Transverse colon (tissue), 4 donors: ENCODE measurements around the gene RASAL1. TPM values are rescaled to one million over a fixed set of nuclear protein-coding genes. Genes with fewer than 3 reads are reported as not detected.

Experiments used
- DNase-seq: peaks from one replicate; pipeline ENCODE4 v3.0.0-alpha.2; 2019
- H3K27ac ChIP-seq, 4 donors: fragments of 200-600 bp; sonication (generic); 2 replicates each; pipeline ENCODE4 v1.5.1; 2016 to 2018; ENCODE audit warnings: inconsistent platforms in 4 of 4
- H3K27me3 ChIP-seq: fragments of 200-600 bp; sonication (generic); 2 replicates; pipeline ENCODE4 v1.5.1; 2017; ENCODE audit warnings: inconsistent platforms
- H3K36me3 ChIP-seq, 4 donors: fragments of 200-600 bp; sonication (generic); 2 replicates each; pipeline ENCODE4 v1.5.1; 2017 to 2019; ENCODE audit warnings: inconsistent platforms in 4 of 4
- H3K4me1 ChIP-seq, 4 donors: fragments of 200-600 bp; sonication (generic); 2 replicates each; pipeline ENCODE4 v1.5.1; 2017 to 2020; ENCODE audit warnings: inconsistent platforms in 4 of 4
- H3K4me3 ChIP-seq, 4 donors: fragments of 200-600 bp; sonication (generic); 1 replicate in 1 of 4; 2 replicates in 3 of 4; pipeline versions ENCODE4 v1.5.1 to v1.6.1; 2017 to 2019; ENCODE audit warnings: inconsistent platforms in 4 of 4
- H3K9me3 ChIP-seq, 2 donors: fragments of 200-600 bp; sonication (generic); 2 replicates each; pipeline ENCODE4 v1.5.1; 2017 to 2019; ENCODE audit warnings: inconsistent platforms in 2 of 2
- CTCF ChIP-seq, 5 experiments: fragments of 200-600 bp in 3 of 5; fragments of 450-650 bp in 2 of 5; sonication (generic) in 3 of 5; IDR thresholded peaks; 1 replicate in 2 of 5; 2 replicates in 3 of 5; pipeline ENCODE4 v1.5.1; 2016 to 2017; ENCODE audit warnings: antibody characterized with exemption in 5 of 5, inconsistent platforms in 3 of 5, mild to moderate bottlenecking in 2 of 5, moderate library complexity in 1 of 5
- EP300 ChIP-seq: sonication (generic); formaldehyde crosslinking; IDR thresholded peaks from one replicate; pipeline ENCODE4 v1.6.1; 2017; ENCODE audit warnings: antibody characterized with exemption, low read depth
- POLR2A ChIP-seq: fragments of 450-650 bp; IDR thresholded peaks from one replicate; pipeline ENCODE4 v1.6.1; 2016; ENCODE audit warnings: antibody characterized with exemption, mild to moderate bottlenecking, moderate library complexity
- POLR2AphosphoS5 ChIP-seq, 3 donors: sonication (generic); formaldehyde crosslinking; IDR thresholded peaks; one replicate each; pipeline ENCODE4 v1.6.1; 2016; ENCODE audit warnings: antibody characterized with exemption in 3 of 3
- WGBS, 2 donors: methylation state at CpG; one replicate each; pipeline ENCODE4 v1.1.5; 2018; ENCODE audit warnings: low coverage in 1 of 2; 5-methylcytosine and 5-hydroxymethylcytosine counted together
- in situ Hi-C, 4 donors: fragments of 200-750 bp; cut with MboI; loops; one replicate each; pipeline versions ENCODE4 v1.15.0 to v1.15.1; 2017; ENCODE audit warnings: low sequenced_read_pairs in 3 of 4, low pct_ligation_motif_present in 1 of 4, low pct_unique_long_range_greater_than_20kb in 1 of 4
- intact Hi-C: fragments of 100-400 bp; cut with DNase I; formaldehyde crosslinking; loops from one replicate; pipeline ENCODE4 v1.15.1; 2023; ENCODE audit warnings: low total_unique reads
- total RNA-seq, 4 donors: library from RNA; depleted of rRNA; stranded (reverse); fragments of >200 nt; gene quantifications; one replicate each; pipeline ENCODE4 v1.1.0, GENCODE V29; 2016

Gene RASAL1
- total RNA-seq, 4 donors from 2014 or later: 1.9 to 38.2 (median 4.9) TPM

- Histone ChIP-seq H3K4me3 (no peak overlapping the region), H3K4me1 (peaks cover 8 to 28% (median 26%) of the 10 kb centered on the region in 4 donors), H3K36me3 (peaks cover 0 to 25% (median 12%) of the 10 kb centered on the region in 4 donors), H3K9me3 (no peaks in the 10 kb centered on the region), H3K27me3 (no peaks in the 10 kb centered on the region), H3K27ac (no peak overlapping the region)
- DNase-seq: no peak
- in situ Hi-C loops: loop anchor here in 1 of 4 donors (25.0 kb wide), 1 partner anchor 154 kb away; the partner anchor contains the start of gene SLC8B1
- no peak for TF ChIP-seq POLR2AphosphoS5 (IDR thresholded peaks at IDR 0.05)
- no peak for TF ChIP-seq POLR2A
- no peak for TF ChIP-seq EP300
- TF ChIP-seq CTCF (IDR thresholded peaks at IDR 0.05): no peak
- 80 to 92% methylated on average over 1 to 11 of the region's 11 CpGs for WGBS, 2 donors
- intact Hi-C loops: no loop called here
These were observed 47.5 kb upstream of the RASAL1 start for GRCh38 chr12:113183030-113183589.

GRCh38 chr12:113181975-113182374 lies 46.4 kb upstream of the RASAL1 start:
- H3K4me1 ChIP-seq: peaks cover 6 to 24% (median 21%) of the 10 kb centered on the region in 4 donors

GRCh38 chr12:113180333-113180732 lies 44.8 kb upstream of the RASAL1 start:
- Histone ChIP-seq H3K27ac (no peak overlapping the region), H3K36me3 (peaks cover 0 to 48% (median 23%) of the 10 kb centered on the region in 4 donors), H3K4me1 (peaks cover 0 to 15% (median 10%) of the 10 kb centered on the region in 4 donors), H3K4me3 (no peak overlapping the region), H3K27me3 (no peaks in the 10 kb centered on the region), H3K9me3 (no peaks in the 10 kb centered on the region)
- intact Hi-C loops (no loop called here), in situ Hi-C loops (loop anchor here in 1 of 4 donors (25.0 kb wide), 1 partner anchor 157 kb away; the partner anchor contains the start of gene SLC8B1)
- WGBS, 2 donors: 75 to 80% methylated on average over 1 to 4 of the region's 4 CpGs
- no peak for TF ChIP-seq POLR2AphosphoS5 (IDR thresholded peaks at IDR 0.05)
- no peak for TF ChIP-seq POLR2A
- TF ChIP-seq EP300: no peak
- DNase-seq: no peak

More at GRCh38 chr12:113181975-113182374, 46.4 kb upstream of the RASAL1 start:
- TF ChIP-seq CTCF (IDR thresholded peaks at IDR 0.05): no peak
- no peak for TF ChIP-seq POLR2AphosphoS5 (IDR thresholded peaks at IDR 0.05)
- no peak for TF ChIP-seq POLR2A
- no peak for TF ChIP-seq EP300
- no peak overlapping the region for H3K4me3 ChIP-seq
- no peak overlapping the region for H3K27ac ChIP-seq
- no peaks in the 10 kb centered on the region for H3K27me3 ChIP-seq
- no peaks in the 10 kb centered on the region for H3K9me3 ChIP-seq
- in situ Hi-C loops (loop anchor here in 1 of 4 donors (25.0 kb wide), 1 partner anchor 155 kb away; the partner anchor contains the start of gene SLC8B1), intact Hi-C loops (no loop called here)
- DNase-seq: no peak
- H3K36me3 ChIP-seq: peaks cover 0 to 36% (median 18%) of the 10 kb centered on the region in 4 donors
- WGBS, 2 donors: 87 to 90% methylated on average over 3 of the region's 3 CpGs

- Histone ChIP-seq H3K4me3 (no peak overlapping the region), H3K27ac (no peak overlapping the region), H3K9me3 (no peaks in the 10 kb centered on the region), H3K27me3 (no peaks in the 10 kb centered on the region), H3K4me1 (peaks cover 0 to 10% (median 6%) of the 10 kb centered on the region in 4 donors), H3K36me3 (peaks cover 0 to 52% (median 23%) of the 10 kb centered on the region in 4 donors)
- 98% methylated on average over 13 of the region's 14 CpGs; no CpG with 5 or more reads in 1 of the 2 donors for WGBS, 2 donors
- intact Hi-C loops: no loop called here
- in situ Hi-C loops: loop anchor here in 2 of 4 donors (5.0 to 25.0 kb wide), 2 partner anchors 132 to 158 kb away; partner anchors contain the start of gene SLC8B1 (in 1 of the 2)
- DNase-seq: no peak
- TF ChIP-seq POLR2A (no peak), CTCF (IDR thresholded peaks at IDR 0.05) (no peak), POLR2AphosphoS5 (IDR thresholded peaks at IDR 0.05) (no peak), EP300 (no peak)
These were observed 43.5 kb upstream of the RASAL1 start for GRCh38 chr12:113179023-113179422.
